WTC11 (cell line): ENCODE data around the gene BPIFB2. TPM values are rescaled to one million over a fixed set of nuclear protein-coding genes. Genes with fewer than 3 reads are reported as not detected.

Experiments
- ATAC-seq: fragments of 200-7000 bp; cut with Tn5 transposase; 2 replicates; pipeline ENCODE4 v1.10.0; 2021; ENCODE audit warnings: mild to moderate bottlenecking, moderate library complexity
- CTCF ChIA-PET: fragments of 300-600 bp; sonication (Branson Sonifier 250); formaldehyde crosslinking; loops from one replicate; lab custom pipeline; 2021; ENCODE audit warnings: antibody characterized with exemption; lab: Charles Lee
- POLR2A ChIA-PET: fragments of 350-600 bp; sonication (Branson Sonifier 250); formaldehyde crosslinking; loops from one replicate; lab custom pipeline; 2021; ENCODE audit warnings: antibody characterized with exemption; lab: Charles Lee
- DNase-seq: peaks from one replicate; pipeline ENCODE4 v3.0.0; 2021; ENCODE audit warnings: low spot score
- H3K27ac Mint-ChIP-seq: 2 replicates; pipeline ENCODE4 v1.8.0; 2021; ENCODE audit warnings: mixed read lengths
- H3K27me3 Mint-ChIP-seq: 2 replicates; pipeline ENCODE4 v1.8.0; 2021; ENCODE audit warnings: low read depth, mild to moderate bottlenecking, moderate library complexity, mixed read lengths
- H3K36me3 Mint-ChIP-seq: 2 replicates; pipeline ENCODE4 v1.8.0; 2021; ENCODE audit warnings: mixed read lengths
- H3K4me1 Mint-ChIP-seq: 2 replicates; pipeline ENCODE4 v1.8.0; 2022; ENCODE audit warnings: mixed read lengths
- H3K4me3 Mint-ChIP-seq: 2 replicates; pipeline ENCODE4 v1.8.0; 2021; ENCODE audit warnings: mild to moderate bottlenecking, moderate library complexity, mixed read lengths
- H3K9me3 Mint-ChIP-seq: 2 replicates; pipeline ENCODE4 v1.8.0; 2021; ENCODE audit warnings: mixed read lengths
- ARID4B ChIP-seq: sonication (generic); formaldehyde crosslinking; IDR thresholded peaks from 2 replicates; pipeline ENCODE4 v1.8.0; 2023; ENCODE audit warnings: missing genetic modification reagents, mild to moderate bottlenecking, borderline replicate concordance
- CBFB ChIP-seq: sonication (generic); formaldehyde crosslinking; IDR thresholded peaks from 2 replicates; pipeline ENCODE4 v1.8.1; 2022; ENCODE audit warnings: mild to moderate bottlenecking, low read depth, missing genetic modification reagents
- CTCF ChIP-seq: fragments of 200-600 bp; IDR thresholded peaks from 2 replicates; pipeline ENCODE4 v1.8.0; 2022; ENCODE audit warnings: antibody characterized with exemption
- E2F4 ChIP-seq: sonication (generic); formaldehyde crosslinking; IDR thresholded peaks from 2 replicates; pipeline ENCODE4 v1.8.1; 2022; ENCODE audit warnings: low read depth, mild to moderate bottlenecking, moderate library complexity, missing genetic modification reagents, borderline replicate concordance
- E2F5 ChIP-seq: sonication (generic); formaldehyde crosslinking; IDR thresholded peaks from 2 replicates; pipeline ENCODE4 v1.8.1; 2022; ENCODE audit warnings: mild to moderate bottlenecking, moderate library complexity, missing genetic modification reagents
- ERG ChIP-seq: fragments of 250-450 bp; sonication (Bioruptor Pico); IDR thresholded peaks from 2 replicates; pipeline ENCODE4 v1.8.0; 2021; ENCODE audit warnings: mild to moderate bottlenecking
- ETV6 ChIP-seq: sonication (generic); formaldehyde crosslinking; IDR thresholded peaks from 2 replicates; pipeline ENCODE4 v1.8.1; 2022; ENCODE audit warnings: mild to moderate bottlenecking, missing genetic modification reagents
- HMGA2 ChIP-seq: fragments of 250-450 bp; sonication (Bioruptor Pico); IDR thresholded peaks from 2 replicates; pipeline ENCODE4 v1.4.0; 2021; ENCODE audit warnings: mild to moderate bottlenecking, moderate library complexity
- NFE2L1 ChIP-seq: sonication (generic); formaldehyde crosslinking; IDR thresholded peaks from 2 replicates; pipeline ENCODE4 v1.8.1; 2023; ENCODE audit warnings: missing genetic modification reagents
- NR1H2 ChIP-seq: sonication (generic); formaldehyde crosslinking; IDR thresholded peaks from 2 replicates; pipeline ENCODE4 v1.9.0; 2021; ENCODE audit warnings: mild to moderate bottlenecking, moderate library complexity, missing genetic modification reagents
- NR2C2 ChIP-seq: sonication (generic); formaldehyde crosslinking; IDR thresholded peaks from 2 replicates; pipeline ENCODE4 v1.8.0; 2022; ENCODE audit warnings: mild to moderate bottlenecking, missing genetic modification reagents
- SP1 ChIP-seq: sonication (generic); formaldehyde crosslinking; conservative IDR thresholded peaks from 2 replicates; pipeline ENCODE4 v1.8.1; 2022; ENCODE audit warnings: missing genetic modification reagents
- TP53 ChIP-seq: sonication (generic); formaldehyde crosslinking; IDR thresholded peaks from 2 replicates; pipeline ENCODE4 v1.8.1; 2023; ENCODE audit warnings: mild to moderate bottlenecking, missing genetic modification reagents
- ZBTB21 ChIP-seq: sonication (generic); formaldehyde crosslinking; IDR thresholded peaks from 2 replicates; pipeline ENCODE4 v1.8.1; 2023; ENCODE audit warnings: mild to moderate bottlenecking, missing genetic modification reagents, borderline replicate concordance
- ZNF281 ChIP-seq: sonication (generic); formaldehyde crosslinking; IDR thresholded peaks from 2 replicates; pipeline ENCODE4 v1.8.0; 2023; ENCODE audit warnings: mild to moderate bottlenecking, missing genetic modification reagents
- ZNF396 ChIP-seq: fragments of 250-450 bp; sonication (Bioruptor Pico); IDR thresholded peaks from 2 replicates; pipeline ENCODE4 v1.8.0; 2021; ENCODE audit warnings: mild to moderate bottlenecking, moderate library complexity, borderline replicate concordance
- ZNF423 ChIP-seq: fragments of 250-450 bp; sonication (Bioruptor Pico); IDR thresholded peaks from 2 replicates; pipeline ENCODE4 v2.1.2; 2022; ENCODE audit warnings: mild to moderate bottlenecking, moderate library complexity
- ZNF425 ChIP-seq: fragments of 250-450 bp; sonication (Bioruptor Pico); conservative IDR thresholded peaks from 2 replicates; pipeline ENCODE4 v1.9.0; 2021; ENCODE audit warnings: mild to moderate bottlenecking
- total RNA-seq: library from RNA; stranded (reverse); gene quantifications from 3 replicates; pipeline ENCODE4 v1.2.3, GENCODE V29; 2021

BPIFB2 gene
- total RNA-seq, 1 experiment from 2014 or later = 0.09 TPM

- DNase-seq = no peak
- H3K4me3 Mint-ChIP-seq = no peak overlapping the region
- TF ChIP-seq TP53 (no peak), ZNF396 (CRISPR knock-in tag) (no peak)
- TF ChIP-seq, all 79 proteins: peak for 0
- ChIA-PET POLR2A (no interaction called here), CTCF (no interaction called here)
- Mint-ChIP-seq H3K4me1 (no peaks in the 10 kb centered on the region), H3K27me3 (no peaks in the 10 kb centered on the region), H3K27ac (no peak overlapping the region), H3K9me3 (no peaks in the 10 kb centered on the region), H3K36me3 (no peaks in the 10 kb centered on the region)
- no peak for ATAC-seq
Observed at GRCh38 chr20:33063271-33063670, 55.8 kb downstream of the BPIFB2 start.

GRCh38 chr20:33064572-33065287 is 57.2 kb downstream of the BPIFB2 start:
- ChIA-PET POLR2A (no interaction called here), CTCF (no interaction called here)
- H3K36me3 Mint-ChIP-seq = no peaks in the 10 kb centered on the region
- no peaks in the 10 kb centered on the region for H3K9me3 Mint-ChIP-seq
- ATAC-seq = no peak
- H3K4me1 Mint-ChIP-seq = no peaks in the 10 kb centered on the region
- H3K27me3 Mint-ChIP-seq = no peaks in the 10 kb centered on the region
- no peak overlapping the region for H3K4me3 Mint-ChIP-seq
- no peak for DNase-seq
- no peak overlapping the region for H3K27ac Mint-ChIP-seq
- TF ChIP-seq E2F5 (CRISPR knock-in tag) (no peak), NR1H2 (no peak), ZBTB21 (CRISPR knock-in tag) (no peak), ETV6 (CRISPR knock-in tag) (no peak), ZNF423 (CRISPR knock-in tag) (no peak), CBFB (CRISPR knock-in tag) (no peak), NR2C2 (no peak), E2F4 (CRISPR knock-in tag) (no peak), NFE2L1 (no peak), SP1 (CRISPR knock-in tag) (no peak), CTCF (no peak), ARID4B (CRISPR knock-in tag) (no peak), HMGA2 (CRISPR knock-in tag) (no peak), ZNF425 (CRISPR knock-in tag) (no peak), ERG (CRISPR knock-in tag) (no peak), ZNF281 (CRISPR knock-in tag) (no peak)
